OCI-LY7 (cell line): ENCODE results near the gene MALSU1. TPM values are rescaled to one million over a fixed set of nuclear protein-coding genes. Genes with fewer than 3 reads are reported as not detected.

Experiments used
- BruUV-seq: library from RNA; stranded (reverse); fragments of 400-500 nt; replicated peaks from 2 replicates; lab custom pipeline; 2021; lab: Mats Ljungman, UMichigan
- CTCF ChIA-PET: fragments of 300-600 bp; sonication (Branson Sonifier 250); formaldehyde crosslinking; loops from one replicate; lab custom pipeline; 2022; ENCODE audit warnings: antibody characterized with exemption; ENCODE audit not compliant: unreplicated experiment; lab: Charles Lee
- POLR2A ChIA-PET: fragments of 300-600 bp; sonication (Branson Sonifier 250); formaldehyde crosslinking; loops from one replicate; lab custom pipeline; 2022; ENCODE audit warnings: antibody characterized with exemption; lab: Charles Lee
- DNase-seq: peaks from one replicate; pipeline ENCODE4 v3.0.0-alpha.2; 2015; ENCODE audit warnings: low spot score
- H2AFZ ChIP-seq: fragments of 200-600 bp; sonication (generic), shearing (Covaris generic); 2 replicates; pipeline ENCODE4 v1.6.1; 2014; ENCODE audit warnings: mild to moderate bottlenecking, antibody characterized with exemption, low read length, moderate library complexity
- H3K27ac ChIP-seq: fragments of 200-600 bp; sonication (generic); 2 replicates; pipeline ENCODE4 v1.5.1; 2014; ENCODE audit warnings: mixed run types, low read depth, mild to moderate bottlenecking, moderate library complexity, low read length, inconsistent platforms; ENCODE audit not compliant: poor library complexity, severe bottlenecking
- H3K36me3 ChIP-seq: fragments of 200-600 bp; sonication (generic); 2 replicates; pipeline ENCODE4 v1.6.1; 2014; ENCODE audit warnings: mild to moderate bottlenecking, antibody characterized with exemption, low read length, moderate library complexity, mixed read lengths; ENCODE audit not compliant: insufficient read depth
- H3K4me1 ChIP-seq: fragments of 200-600 bp; sonication (generic); 2 replicates; pipeline ENCODE4 v1.5.1; 2014; ENCODE audit warnings: mild to moderate bottlenecking, low read length; ENCODE audit not compliant: insufficient read depth, poor library complexity, severe bottlenecking
- H3K4me2 ChIP-seq: fragments of 200-600 bp; sonication (generic); 2 replicates; pipeline ENCODE4 v1.6.1; 2014; ENCODE audit warnings: mild to moderate bottlenecking, low read length
- H3K4me3 ChIP-seq: fragments of 200-600 bp; sonication (generic); 2 replicates; pipeline ENCODE4 v1.5.1; 2014; ENCODE audit warnings: mild to moderate bottlenecking, low read depth, low read length; ENCODE audit not compliant: poor library complexity, severe bottlenecking
- H3K79me2 ChIP-seq: fragments of 200-600 bp; sonication (generic); 2 replicates; pipeline ENCODE4 v1.6.1; 2016; ENCODE audit warnings: low read depth, mild to moderate bottlenecking, low read length, moderate library complexity, mixed read lengths; ENCODE audit not compliant: insufficient read depth
- H3K9me2 ChIP-seq: fragments of 200-600 bp; sonication (generic); 2 replicates; pipeline ENCODE4 v1.6.1; 2016; ENCODE audit warnings: mild to moderate bottlenecking, low read length, mixed read lengths; ENCODE audit not compliant: insufficient read depth
- H3K9me3 ChIP-seq: fragments of 200-600 bp; sonication (generic); 2 replicates; pipeline ENCODE4 v1.6.1; 2014; ENCODE audit warnings: mild to moderate bottlenecking, mixed run types, low read length, mixed read lengths
- H4K20me1 ChIP-seq: fragments of 200-600 bp; sonication (generic); 2 replicates; pipeline ENCODE4 v1.6.1; 2014; ENCODE audit warnings: mild to moderate bottlenecking, antibody characterized with exemption, low read length, moderate library complexity, mixed read lengths; ENCODE audit not compliant: insufficient read depth
- CTCF ChIP-seq: fragments of 200-600 bp; sonication (generic); conservative IDR thresholded peaks from 2 replicates; pipeline ENCODE4 v1.5.1; 2014; ENCODE audit warnings: mild to moderate bottlenecking, antibody characterized with exemption, low read length, moderate library complexity, mixed read lengths
- EZH2phosphoT487 ChIP-seq: fragments of 200-600 bp; sonication (generic); IDR thresholded peaks from 2 replicates; pipeline ENCODE4 v1.6.1; 2018; ENCODE audit warnings: low read depth, borderline replicate concordance, mild to moderate bottlenecking, mixed run types, antibody characterized with exemption, low read length, moderate library complexity, mixed read lengths
- intact Hi-C: fragments of 100-400 bp; cut with micrococcal nuclease; formaldehyde crosslinking; loops from one replicate; pipeline ENCODE4 v1.10.0; 2022; ENCODE audit not compliant: unreplicated experiment
- total RNA-seq, 2 experiments: library from RNA; depleted of rRNA in 1 of 2; stranded (reverse); fragments of >200 nt in 1 of 2; shearing (Covaris generic) in 1 of 2; gene quantifications; 2 replicates each; pipeline ENCODE4 v1.2.3, GENCODE V29; 2014 to 2022

Gene MALSU1
- total RNA-seq, 2 experiments from 2014 or later = 66.4 to 107 TPM

- ChIA-PET POLR2A (interaction anchor here (0.8 to 1.2 kb wide), 2 partner anchors 19 to 20 kb away, joined by 3 to 4 read pairs; no protein-coding TSS in a partner anchor), CTCF (no interaction called here)
- no peaks in the 10 kb centered on the region for H4K20me1 ChIP-seq
- no peak for TF ChIP-seq CTCF
- no peak for TF ChIP-seq EZH2phosphoT487
- BruUV-seq = no TSS peak
- H3K9me3 ChIP-seq = 0 out of 2 replicates have a peak, but pooled peaks cover 8% of the 10 kb centered on the region
- H3K79me2 ChIP-seq = no peaks in the 10 kb centered on the region
- H2AFZ ChIP-seq = no peak overlapping the region
- H3K4me2 ChIP-seq = no peak overlapping the region
- DNase-seq = no peak
- no peaks in the 10 kb centered on the region for H3K4me1 ChIP-seq
- intact Hi-C loops = no loop called here
- no peak overlapping the region for H3K4me3 ChIP-seq
- H3K27ac ChIP-seq = no peak overlapping the region
- peaks cover 71% of the 10 kb centered on the region for H3K36me3 ChIP-seq
- H3K9me2 ChIP-seq = no peaks in the 10 kb centered on the region
These were observed 39.3 kb downstream of the MALSU1 start for GRCh38 chr7:23338439-23338838.

GRCh38 chr7:23338863-23339262 lies 39.7 kb downstream of the MALSU1 start:
- CTCF ChIA-PET = no interaction called here
- TF ChIP-seq EZH2phosphoT487 (no peak), CTCF (no peak)
- BruUV-seq = no TSS peak

GRCh38 chr7:23341846-23342598 lies 42.9 kb downstream of the MALSU1 start:
- Histone ChIP-seq H3K36me3 (peaks cover 74% of the 10 kb centered on the region), H2AFZ (no peak overlapping the region), H3K9me2 (no peaks in the 10 kb centered on the region), H3K4me3 (no peak overlapping the region), H4K20me1 (no peaks in the 10 kb centered on the region), H3K4me2 (no peak overlapping the region), H3K4me1 (peaks cover 9% of the 10 kb centered on the region), H3K79me2 (no peaks in the 10 kb centered on the region), H3K9me3 (0 out of 2 replicates have a peak, but pooled peaks cover 8% of the 10 kb centered on the region), H3K27ac (no peak overlapping the region)
- TF ChIP-seq EZH2phosphoT487 (no peak), CTCF (no peak)
- intact Hi-C loops = no loop called here
- no TSS peak for BruUV-seq
- DNase-seq = no peak
- ChIA-PET CTCF (no interaction called here), POLR2A (interaction anchor here (2.3 kb wide), 1 partner anchor 11 kb away, joined by 7 read pairs; no protein-coding TSS in a partner anchor)

More at GRCh38 chr7:23338863-23339262, 39.7 kb downstream of the MALSU1 start:
- H3K79me2 ChIP-seq = no peaks in the 10 kb centered on the region
- no peak for DNase-seq
- H2AFZ ChIP-seq = no peak overlapping the region
- H3K4me1 ChIP-seq = no peaks in the 10 kb centered on the region
- 0 out of 2 replicates have a peak, but pooled peaks cover 8% of the 10 kb centered on the region for H3K9me3 ChIP-seq
- H3K36me3 ChIP-seq = peaks cover 71% of the 10 kb centered on the region
- H4K20me1 ChIP-seq = no peaks in the 10 kb centered on the region
- intact Hi-C loops = no loop called here
- H3K4me2 ChIP-seq = no peak overlapping the region
- H3K4me3 ChIP-seq = no peak overlapping the region
- no peaks in the 10 kb centered on the region for H3K9me2 ChIP-seq
- H3K27ac ChIP-seq = no peak overlapping the region
- POLR2A ChIA-PET = interaction anchor here (1.2 kb wide), 1 partner anchor 19 kb away, joined by 3 read pairs; no protein-coding TSS in a partner anchor
